Endothelial cell of hepatic sinusoid (primary cell): Measurements from ENCODE around the gene RRN3.
"Not testable (repeated sequence)": the region's sequence is repeated elsewhere in the genome, so short reads cannot be mapped to it uniquely, and the experiment has no call there.

ENCODE experiments used
- in situ Hi-C: cut with HindIII; loops from 2 replicates; pipeline ENCODE4 v1.10.0; 2017; ENCODE audit warnings: low sequenced_read_pairs

RRN3 gene

GRCh38 chr16:15093955-15094827 lies at the start of gene RRN3:
RRN3 (minus strand) TSS chr16:15094272; CDS start chr16:15094233, 39 bp downstream.
- in situ Hi-C loops: not testable (repeated sequence)

GRCh38 chr16:15143601-15144091 lies 49.6 kb upstream of the RRN3 start:
- in situ Hi-C loops: not testable (repeated sequence)

GRCh38 chr16:15142891-15143600 lies 49.0 kb upstream of the RRN3 start:
- in situ Hi-C loops: not testable (repeated sequence)

- in situ Hi-C loops: not testable (repeated sequence)
Observed at GRCh38 chr16:15142107-15142890, 48.2 kb upstream of the RRN3 start.

- in situ Hi-C loops: no loop called here
Observed at GRCh38 chr16:15141586-15141985, 47.5 kb upstream of the RRN3 start.

- in situ Hi-C loops: not testable (repeated sequence)
Observed at GRCh38 chr16:15140444-15141365, 46.6 kb upstream of the RRN3 start.

GRCh38 chr16:15137514-15137913 lies 43.4 kb upstream of the RRN3 start:
- in situ Hi-C loops: not testable (repeated sequence)

- in situ Hi-C loops: not testable (repeated sequence)
Observed at GRCh38 chr16:15135483-15136360, 41.6 kb upstream of the RRN3 start.

- in situ Hi-C loops: not testable (repeated sequence)
Observed at GRCh38 chr16:15134752-15135482, 40.8 kb upstream of the RRN3 start.

- in situ Hi-C loops: not testable (repeated sequence)
Observed at GRCh38 chr16:15133554-15133953, 39.5 kb upstream of the RRN3 start.

GRCh38 chr16:15132719-15133428 lies 38.8 kb upstream of the RRN3 start:
- in situ Hi-C loops: not testable (repeated sequence)

GRCh38 chr16:15130943-15131700 lies 37.0 kb upstream of the RRN3 start:
- in situ Hi-C loops: not testable (repeated sequence)

GRCh38 chr16:15130256-15130932 lies 36.3 kb upstream of the RRN3 start:
- in situ Hi-C loops: not testable (repeated sequence)

- in situ Hi-C loops: not testable (repeated sequence)
Observed at GRCh38 chr16:15127641-15128425, 33.8 kb upstream of the RRN3 start.

GRCh38 chr16:15100372-15100987 lies 6.4 kb upstream of the RRN3 start:
- in situ Hi-C loops: not testable (repeated sequence)
